Panc1 (cell line): ENCODE results near the gene COMMD10. TPM values are rescaled to one million over a fixed set of nuclear protein-coding genes. Genes with fewer than 3 reads are reported as not detected.

Source experiments
- ATAC-seq: fragments of 200-7000 bp; cut with Tn5 transposase; 2 replicates; pipeline ENCODE4 v1.9.1; 2020; ENCODE audit warnings: mild to moderate bottlenecking, moderate library complexity
- BruUV-seq: library from RNA; stranded (reverse); fragments of 400-500 nt; replicated peaks from 2 replicates; lab custom pipeline; 2021; lab: Mats Ljungman, UMichigan
- CTCF ChIA-PET: fragments of 300-600 bp; sonication (Branson Sonifier 250); formaldehyde crosslinking; loops from one replicate; lab custom pipeline; 2022; ENCODE audit warnings: antibody characterized with exemption; lab: Charles Lee
- POLR2A ChIA-PET: fragments of 300-600 bp; sonication (Branson Sonifier 250); formaldehyde crosslinking; loops from one replicate; lab custom pipeline; 2022; ENCODE audit warnings: antibody characterized with exemption; lab: Charles Lee
- DNase-seq: peaks from one replicate; pipeline ENCODE4 v3.0.0-alpha.2; 2010; ENCODE audit warnings: low read depth, low spot score
- H3K27ac ChIP-seq: 2 replicates; pipeline ENCODE4 v1.5.1; 2011; ENCODE audit warnings: mild to moderate bottlenecking, low read length, inconsistent platforms
- H3K27me3 ChIP-seq: fragments of 200-500 bp; sonication (Bioruptor generic); 2 replicates; pipeline ENCODE4 v1.6.0; 2014; ENCODE audit warnings: low read length, inconsistent platforms; ENCODE audit not compliant: control insufficient read depth, insufficient read depth
- H3K36me3 ChIP-seq: fragments of 200-500 bp; sonication (Bioruptor generic); 2 replicates; pipeline ENCODE4 v1.5.1; 2014; ENCODE audit warnings: inconsistent platforms, mild to moderate bottlenecking, low read length, moderate library complexity; ENCODE audit not compliant: control insufficient read depth, insufficient read depth
- H3K4me1 ChIP-seq: 2 replicates; pipeline ENCODE4 v1.5.1; 2011; ENCODE audit warnings: inconsistent platforms, mild to moderate bottlenecking, low read length, moderate library complexity; ENCODE audit not compliant: control insufficient read depth, insufficient read depth
- H3K4me3 ChIP-seq, 2 experiments: 2 replicates each; pipeline ENCODE4 v1.5.1; 2011 to 2012; ENCODE audit warnings: low read depth in 2 of 2, low read length in 2 of 2, mild to moderate bottlenecking in 2 of 2, inconsistent platforms in 1 of 2, moderate library complexity in 1 of 2
- H3K9me3 ChIP-seq: fragments of 200-500 bp; sonication (Bioruptor generic); 2 replicates; pipeline ENCODE4 v1.5.1; 2014; ENCODE audit warnings: low read depth, mild to moderate bottlenecking, inconsistent platforms, low read length, moderate library complexity; ENCODE audit not compliant: control insufficient read depth, insufficient read depth
- POLR2AphosphoS5 ChIP-seq: IDR thresholded peaks from 2 replicates; pipeline ENCODE4 v1.6.1; 2012; ENCODE audit warnings: mild to moderate bottlenecking, low read depth, low read length, moderate library complexity
- SIN3A ChIP-seq: IDR thresholded peaks from 2 replicates; pipeline ENCODE4 v1.6.1; 2012; ENCODE audit warnings: low read depth, mild to moderate bottlenecking, low read length, moderate library complexity, borderline replicate concordance; ENCODE audit not compliant: insufficient read depth
- TCF7L2 ChIP-seq: IDR thresholded peaks from 2 replicates; pipeline ENCODE4 v1.6.1; 2011; ENCODE audit warnings: mild to moderate bottlenecking, low read depth, low read length, inconsistent platforms
- in situ Hi-C: cut with HindIII; loops from 2 replicates; pipeline ENCODE4 v1.10.0; 2016; ENCODE audit warnings: low sequenced_read_pairs, low pct_unique_long_range_greater_than_20kb
- intact Hi-C: fragments of 100-400 bp; cut with micrococcal nuclease; formaldehyde crosslinking; loops from one replicate; pipeline ENCODE4 v1.10.0; 2022; ENCODE audit not compliant: unreplicated experiment
- total RNA-seq: library from RNA; stranded (reverse); gene quantifications from one replicate; pipeline ENCODE4 v1.2.1, GENCODE V29; 2021; ENCODE audit not compliant: unreplicated experiment
- TF ChIP-seq, protein P1 (sequence below): fragments of 450-650 bp; IDR thresholded peaks from 2 replicates; pipeline ENCODE4 v1.5.1; 2017; ENCODE audit warnings: mild to moderate bottlenecking
- TF ChIP-seq, protein P2 (sequence below), 2 experiments: IDR thresholded peaks; 2 replicates each; pipeline ENCODE4 v1.6.1; 2011 to 2012; ENCODE audit warnings: low read depth in 2 of 2, control low read depth in 1 of 2, low read length in 1 of 2, mild to moderate bottlenecking in 1 of 2, moderate library complexity in 1 of 2; ENCODE audit not compliant: insufficient read depth in 1 of 2

The COMMD10 gene
- total RNA-seq, 1 experiment from 2014 or later, result 37.9 TPM

DNA sequence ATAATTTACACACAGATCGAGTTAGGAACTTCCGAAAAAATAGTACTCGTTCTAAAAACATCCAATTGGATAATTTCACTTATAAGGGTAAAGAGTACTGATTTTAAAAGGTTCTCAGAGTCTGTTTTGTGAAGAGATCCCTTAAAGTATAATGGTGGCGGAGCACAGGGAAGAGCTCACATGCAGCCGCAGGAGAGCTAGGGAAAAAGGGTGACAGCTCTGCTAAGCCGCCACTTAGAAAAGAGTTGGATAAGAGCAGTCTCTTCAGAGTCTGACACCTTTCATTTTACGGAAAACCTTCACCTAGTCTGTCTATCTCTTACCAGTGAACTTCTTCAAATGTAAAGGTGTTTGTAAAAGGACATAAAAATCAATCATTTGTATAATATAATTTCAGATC is 149.9 kb downstream of the COMMD10 start:
- Histone ChIP-seq H3K4me1 (no peaks in the 10 kb centered on the region), H3K36me3 (no peaks in the 10 kb centered on the region), H3K27me3 (no peaks in the 10 kb centered on the region), H3K27ac (no peak overlapping the region), H3K9me3 (no peaks in the 10 kb centered on the region), H3K4me3 (no peak overlapping the region)
- CTCF ChIA-PET, result no interaction called here
- BruUV-seq, result no TSS peak
- in situ Hi-C loops (no loop called here), intact Hi-C loops (no loop called here)
- TF ChIP-seq SIN3A, result no peak
- no peak for TF ChIP-seq POLR2AphosphoS5
- no peak for TF ChIP-seq TCF7L2
- TF ChIP-seq, protein P1, sequence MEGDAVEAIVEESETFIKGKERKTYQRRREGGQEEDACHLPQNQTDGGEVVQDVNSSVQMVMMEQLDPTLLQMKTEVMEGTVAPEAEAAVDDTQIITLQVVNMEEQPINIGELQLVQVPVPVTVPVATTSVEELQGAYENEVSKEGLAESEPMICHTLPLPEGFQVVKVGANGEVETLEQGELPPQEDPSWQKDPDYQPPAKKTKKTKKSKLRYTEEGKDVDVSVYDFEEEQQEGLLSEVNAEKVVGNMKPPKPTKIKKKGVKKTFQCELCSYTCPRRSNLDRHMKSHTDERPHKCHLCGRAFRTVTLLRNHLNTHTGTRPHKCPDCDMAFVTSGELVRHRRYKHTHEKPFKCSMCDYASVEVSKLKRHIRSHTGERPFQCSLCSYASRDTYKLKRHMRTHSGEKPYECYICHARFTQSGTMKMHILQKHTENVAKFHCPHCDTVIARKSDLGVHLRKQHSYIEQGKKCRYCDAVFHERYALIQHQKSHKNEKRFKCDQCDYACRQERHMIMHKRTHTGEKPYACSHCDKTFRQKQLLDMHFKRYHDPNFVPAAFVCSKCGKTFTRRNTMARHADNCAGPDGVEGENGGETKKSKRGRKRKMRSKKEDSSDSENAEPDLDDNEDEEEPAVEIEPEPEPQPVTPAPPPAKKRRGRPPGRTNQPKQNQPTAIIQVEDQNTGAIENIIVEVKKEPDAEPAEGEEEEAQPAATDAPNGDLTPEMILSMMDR, result no peak
- TF ChIP-seq, protein P2, sequence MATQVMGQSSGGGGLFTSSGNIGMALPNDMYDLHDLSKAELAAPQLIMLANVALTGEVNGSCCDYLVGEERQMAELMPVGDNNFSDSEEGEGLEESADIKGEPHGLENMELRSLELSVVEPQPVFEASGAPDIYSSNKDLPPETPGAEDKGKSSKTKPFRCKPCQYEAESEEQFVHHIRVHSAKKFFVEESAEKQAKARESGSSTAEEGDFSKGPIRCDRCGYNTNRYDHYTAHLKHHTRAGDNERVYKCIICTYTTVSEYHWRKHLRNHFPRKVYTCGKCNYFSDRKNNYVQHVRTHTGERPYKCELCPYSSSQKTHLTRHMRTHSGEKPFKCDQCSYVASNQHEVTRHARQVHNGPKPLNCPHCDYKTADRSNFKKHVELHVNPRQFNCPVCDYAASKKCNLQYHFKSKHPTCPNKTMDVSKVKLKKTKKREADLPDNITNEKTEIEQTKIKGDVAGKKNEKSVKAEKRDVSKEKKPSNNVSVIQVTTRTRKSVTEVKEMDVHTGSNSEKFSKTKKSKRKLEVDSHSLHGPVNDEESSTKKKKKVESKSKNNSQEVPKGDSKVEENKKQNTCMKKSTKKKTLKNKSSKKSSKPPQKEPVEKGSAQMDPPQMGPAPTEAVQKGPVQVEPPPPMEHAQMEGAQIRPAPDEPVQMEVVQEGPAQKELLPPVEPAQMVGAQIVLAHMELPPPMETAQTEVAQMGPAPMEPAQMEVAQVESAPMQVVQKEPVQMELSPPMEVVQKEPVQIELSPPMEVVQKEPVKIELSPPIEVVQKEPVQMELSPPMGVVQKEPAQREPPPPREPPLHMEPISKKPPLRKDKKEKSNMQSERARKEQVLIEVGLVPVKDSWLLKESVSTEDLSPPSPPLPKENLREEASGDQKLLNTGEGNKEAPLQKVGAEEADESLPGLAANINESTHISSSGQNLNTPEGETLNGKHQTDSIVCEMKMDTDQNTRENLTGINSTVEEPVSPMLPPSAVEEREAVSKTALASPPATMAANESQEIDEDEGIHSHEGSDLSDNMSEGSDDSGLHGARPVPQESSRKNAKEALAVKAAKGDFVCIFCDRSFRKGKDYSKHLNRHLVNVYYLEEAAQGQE (IDR thresholded peaks at IDR 0.05; ENCODE audit: insufficient read depth in 1 of 2, low read depth in 2 of 2, low read length in 1 of 2), result no peak
- ATAC-seq, result no peak
- no peak for DNase-seq
- POLR2A ChIA-PET, result no interaction called here

DNA sequence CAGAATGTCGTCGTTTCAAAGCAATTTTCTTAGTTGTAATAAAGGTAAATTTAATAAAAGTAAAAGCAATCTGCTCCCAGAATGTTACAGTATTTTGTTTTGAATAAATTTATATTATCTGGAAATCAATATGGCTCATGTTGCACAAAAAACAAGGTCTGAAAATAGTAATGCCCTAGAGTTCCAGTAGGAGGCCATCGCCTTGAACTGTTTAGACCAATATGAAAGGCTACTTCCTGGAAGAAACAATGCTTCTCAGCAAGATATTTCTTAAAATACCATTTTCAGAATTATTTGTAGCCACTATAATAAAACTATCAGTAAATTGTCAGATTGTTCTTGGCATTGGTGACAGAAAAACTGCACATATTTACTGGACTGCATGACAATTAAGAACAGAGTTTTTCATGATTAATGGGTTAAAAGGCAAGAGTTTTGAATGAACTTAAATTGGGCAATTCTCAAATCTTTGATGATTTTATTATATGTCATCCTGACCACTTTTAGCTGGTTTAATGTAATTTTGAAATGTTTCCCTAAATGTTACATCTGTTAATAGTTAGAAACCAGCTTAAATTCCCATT is 153.2 kb downstream of the COMMD10 start:
- BruUV-seq, result no TSS peak
- TF ChIP-seq TCF7L2, result no peak
- TF ChIP-seq POLR2AphosphoS5, result no peak
- TF ChIP-seq, protein P1, result peak; percentile 17; the same call in 1 of the 2 replicates
- in situ Hi-C loops (no loop called here), intact Hi-C loops (no loop called here)
- H3K27me3 ChIP-seq, result no peaks in the 10 kb centered on the region
- ATAC-seq (no peak), DNase-seq (no peak)
- H3K36me3 ChIP-seq, result no peaks in the 10 kb centered on the region
- POLR2A ChIA-PET, result no interaction called here
- CTCF ChIA-PET, result no interaction called here
- H3K27ac ChIP-seq, result no peak overlapping the region
- H3K4me3 ChIP-seq, result no peak overlapping the region
- no peaks in the 10 kb centered on the region for H3K9me3 ChIP-seq
- H3K4me1 ChIP-seq, result no peaks in the 10 kb centered on the region
